Measurements from ENCODE around the gene ACSM5.

The ACSM5 gene

GRCh38 chr16:20372701-20373100 is 36.6 kb upstream of the ACSM5 start:
- no peak overlapping the region for H3K27ac ChIP-seq
- no peak for DNase-seq
- H3K36me3 ChIP-seq (replicated peaks): no peaks in the 10 kb centered on the region
- no peaks in the 10 kb centered on the region for H3K27me3 ChIP-seq (replicated peaks)
- in situ Hi-C loops (cut with HindIII; ENCODE audit: low pct_ligation_motif_present, low sequenced_read_pairs): no loop called here
- no peak overlapping the region for H3K4me3 ChIP-seq (ENCODE audit: low read depth, low read length)
- TF ChIP-seq CTCF (IDR thresholded peaks at IDR 0.05; ENCODE audit: low read depth, low read length, missing control alignments): no peak

DNA sequence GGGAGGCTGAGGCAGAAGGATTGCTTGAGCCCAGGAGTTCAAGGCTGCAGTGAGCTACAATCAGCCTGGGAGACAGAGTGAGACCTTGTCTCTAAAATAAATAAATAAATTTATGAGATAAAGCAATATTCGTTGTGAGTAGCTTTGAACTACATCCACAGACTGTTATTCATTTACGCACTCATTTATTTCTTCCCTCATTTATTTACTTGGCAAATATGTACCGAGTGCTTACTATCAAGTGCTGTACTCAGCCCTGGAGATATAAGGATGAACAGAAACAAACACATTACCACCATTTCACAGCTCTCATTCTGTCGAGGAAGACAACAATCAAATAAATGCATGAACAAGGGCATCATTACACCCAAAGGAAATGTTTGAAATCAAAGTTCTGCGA is 32.2 kb upstream of the ACSM5 start:
- in situ Hi-C loops (cut with HindIII; ENCODE audit: low pct_ligation_motif_present, low sequenced_read_pairs): loop anchor here (25.0 kb wide), 1 partner anchor 465 kb away; no protein-coding TSS in a partner anchor

GRCh38 chr16:20380782-20381181 is 28.6 kb upstream of the ACSM5 start:
- in situ Hi-C loops (cut with HindIII; ENCODE audit: low pct_ligation_motif_present, low sequenced_read_pairs): loop anchor here (25.0 kb wide), 1 partner anchor 468 kb away; no protein-coding TSS in a partner anchor
- no peak overlapping the region for H3K4me3 ChIP-seq (ENCODE audit: low read depth, low read length)
- no peak for TF ChIP-seq CTCF (IDR thresholded peaks at IDR 0.05; ENCODE audit: low read depth, low read length, missing control alignments)
- no peaks in the 10 kb centered on the region for H3K36me3 ChIP-seq (replicated peaks)
- no peak for DNase-seq
- no peak overlapping the region for H3K27ac ChIP-seq
- H3K27me3 ChIP-seq (replicated peaks): no peaks in the 10 kb centered on the region

More for the DNA sequence above, 32.2 kb upstream of the ACSM5 start:
- no peak for TF ChIP-seq CTCF (IDR thresholded peaks at IDR 0.05; ENCODE audit: low read depth, low read length, missing control alignments)
- Histone ChIP-seq H3K27me3 (replicated peaks) (no peaks in the 10 kb centered on the region), H3K36me3 (replicated peaks) (no peaks in the 10 kb centered on the region), H3K27ac (no peak overlapping the region), H3K4me3 (ENCODE audit: low read depth, low read length) (no peak overlapping the region)
- no peak for DNase-seq

DNA sequence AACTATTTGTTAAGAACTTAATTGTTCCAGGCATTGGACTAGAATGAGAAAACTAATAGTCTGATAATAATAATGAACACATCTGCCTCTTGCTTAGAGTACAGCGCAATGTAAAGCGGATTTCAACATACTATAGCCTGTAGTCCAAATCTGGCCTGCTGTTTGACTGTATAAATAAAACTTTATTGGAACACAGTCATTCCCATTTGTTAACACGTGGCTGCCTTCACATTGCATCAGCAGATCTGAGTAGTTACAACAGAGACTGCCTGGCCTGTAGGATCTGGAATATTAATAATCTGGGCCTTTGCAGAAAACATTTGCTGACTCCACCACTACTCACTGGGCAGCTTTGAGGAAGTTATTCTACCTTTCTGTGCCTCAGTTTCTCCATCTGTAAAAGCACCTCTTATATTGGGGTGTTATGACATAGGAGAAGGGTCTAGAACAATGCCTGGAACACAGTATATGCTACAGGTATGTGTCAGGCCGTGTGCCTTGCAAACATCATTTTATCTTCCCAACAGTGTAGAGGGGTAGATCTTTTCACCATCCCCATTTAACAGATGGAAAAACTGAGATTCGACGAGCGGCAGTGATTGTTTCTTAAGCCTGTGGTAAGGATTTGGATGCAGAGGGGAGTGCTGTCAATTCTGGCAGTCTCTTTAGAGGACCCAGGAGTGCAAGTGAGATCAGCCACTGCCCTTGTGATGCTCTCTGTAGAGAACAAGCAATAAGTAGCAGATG is 27.0 kb upstream of the ACSM5 start:
- H3K4me3 ChIP-seq (ENCODE audit: low read depth, low read length): no peak overlapping the region
- no peak overlapping the region for H3K27ac ChIP-seq
- TF ChIP-seq CTCF (IDR thresholded peaks at IDR 0.05; ENCODE audit: low read depth, low read length, missing control alignments): no peak
- DNase-seq: no peak
- H3K27me3 ChIP-seq (replicated peaks): no peaks in the 10 kb centered on the region
- in situ Hi-C loops (cut with HindIII; ENCODE audit: low pct_ligation_motif_present, low sequenced_read_pairs): loop anchor here (25.0 kb wide), 1 partner anchor 470 kb away; no protein-coding TSS in a partner anchor
- no peaks in the 10 kb centered on the region for H3K36me3 ChIP-seq (replicated peaks)

- Histone ChIP-seq H3K27ac (no peak overlapping the region), H3K27me3 (replicated peaks) (no peaks in the 10 kb centered on the region), H3K36me3 (replicated peaks) (no peaks in the 10 kb centered on the region), H3K4me3 (ENCODE audit: low read depth, low read length) (no peak overlapping the region)
- TF ChIP-seq CTCF (IDR thresholded peaks at IDR 0.05; ENCODE audit: low read depth, low read length, missing control alignments): peak; percentile 87
- in situ Hi-C loops (cut with HindIII; ENCODE audit: low pct_ligation_motif_present, low sequenced_read_pairs): loop anchor here (25.0 kb wide), 1 partner anchor 471 kb away; no protein-coding TSS in a partner anchor
- DNase-seq: peak; percentile 73
These were observed 26.0 kb upstream of the ACSM5 start for GRCh38 chr16:20383106-20384029.
